Liver (tissue), 2 donors: ENCODE measurements around the gene RUBCN.

Experiments used
- CTCF ChIP-seq: fragments of 150-350 bp; IDR thresholded peaks from 2 replicates; pipeline ENCODE4 v1.5.1; 2017; ENCODE audit warnings: improper control_type of control experiment, low read depth, low read length; ENCODE audit not compliant: missing input control
- REST ChIP-seq: IDR thresholded peaks from 2 replicates; pipeline ENCODE4 v1.6.1; 2016; ENCODE audit warnings: antibody characterized with exemption, mild to moderate bottlenecking
- donor health status: healthy.

DNA sequence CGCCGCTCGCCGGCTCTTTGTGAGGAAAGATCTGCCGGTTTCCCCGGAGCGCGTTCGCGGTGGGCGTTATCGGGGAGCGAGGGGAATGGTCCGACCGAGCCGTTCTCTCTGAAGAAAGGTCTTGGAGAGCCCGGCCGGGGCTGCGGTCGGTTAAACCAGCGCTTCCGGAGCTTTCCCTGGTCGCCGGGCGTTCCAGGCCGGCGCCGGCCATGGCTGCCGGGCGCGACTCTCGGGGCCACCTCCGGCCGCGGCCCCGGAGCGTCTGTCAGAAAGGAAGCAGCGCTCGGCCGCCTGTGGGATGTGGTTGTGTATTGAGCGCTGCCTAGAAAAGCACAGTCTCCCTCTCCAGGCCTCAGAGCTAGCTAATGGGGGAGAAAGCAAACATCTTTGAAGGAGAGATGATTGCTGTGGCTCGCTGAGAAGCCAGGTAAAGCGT lies 13.7 kb upstream of the RUBCN start:
- TF ChIP-seq CTCF (no peak), REST (no peak)
